Middle frontal gyrus (tissue), 1 donor: ENCODE results near the gene EN2.
"Not testable (repeated sequence)": the region's sequence is repeated elsewhere in the genome, so short reads cannot be mapped to it uniquely, and the experiment has no call there.

ENCODE experiments used
- DNase-seq: peaks from one replicate; pipeline ENCODE4 v3.0.0-alpha.2; 2015; ENCODE audit warnings: low spot score; ENCODE audit errors: extremely low spot score

The EN2 gene

DNA sequence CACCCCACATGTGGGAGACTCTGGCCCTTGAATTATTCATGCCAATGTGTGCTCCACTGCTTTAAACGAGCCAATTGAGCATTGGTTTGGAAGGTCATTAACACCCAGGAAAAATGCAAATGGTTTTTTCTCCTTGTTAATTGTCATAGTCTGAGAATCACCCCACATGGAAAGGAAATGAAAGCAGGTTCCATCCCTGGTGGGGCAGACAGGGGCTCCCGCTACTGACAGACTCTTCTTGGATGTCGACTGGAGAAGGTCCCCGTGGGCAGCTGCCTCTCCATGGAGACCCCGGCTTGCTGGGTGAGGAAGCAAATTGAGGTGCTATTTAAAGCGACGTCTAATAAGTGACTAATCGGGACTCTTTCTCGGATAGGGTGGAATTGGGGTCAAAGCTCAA is 32.0 kb upstream of the EN2 start:
- DNase-seq, result no peak

DNA sequence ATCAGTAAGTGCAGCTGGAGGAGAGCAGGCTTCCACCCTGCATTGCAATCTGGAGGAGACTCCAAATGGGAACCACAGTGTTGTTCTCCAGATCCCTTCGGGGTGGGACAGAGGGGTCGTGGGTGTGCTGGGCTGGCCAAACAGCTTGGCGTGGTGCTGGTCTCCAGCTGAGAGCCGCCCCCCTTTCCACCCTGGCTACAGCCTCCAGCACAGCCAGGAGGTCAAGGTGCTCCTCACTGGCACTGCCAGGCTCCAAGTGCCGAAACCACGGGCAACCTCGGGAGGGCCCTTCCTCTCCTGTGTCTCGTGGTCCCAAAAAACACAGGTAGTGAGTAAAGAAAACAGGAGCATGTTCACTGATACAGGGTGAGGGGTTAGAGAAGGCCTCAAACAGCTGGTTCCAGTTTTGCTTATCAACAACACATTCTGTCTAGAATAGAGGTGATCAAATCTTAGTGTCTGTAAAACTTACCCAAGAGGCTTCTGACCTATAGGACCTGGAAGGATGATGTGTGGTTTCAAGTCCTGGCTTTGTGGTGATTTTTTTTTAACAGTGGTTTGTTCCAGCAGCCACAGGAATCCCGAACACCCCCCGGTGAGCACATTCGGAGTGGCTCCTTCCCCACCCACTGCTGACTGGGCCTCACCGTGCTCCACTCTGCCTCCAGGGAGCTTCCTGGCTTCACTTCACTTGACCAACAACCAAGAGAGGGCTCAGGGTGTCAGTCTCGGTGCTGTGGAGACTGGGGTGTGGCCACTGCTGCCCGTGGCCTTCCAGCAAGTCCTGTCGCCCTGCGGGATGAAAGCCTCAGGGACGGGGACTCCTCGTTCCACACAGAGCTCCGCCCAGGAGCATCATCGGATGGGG is 31.2 kb upstream of the EN2 start:
- DNase-seq, result no peak

- DNase-seq, result no peak
Observed at GRCh38 chr7:155427411-155428038, 30.4 kb upstream of the EN2 start.

GRCh38 chr7:155428171-155428834 is 29.6 kb upstream of the EN2 start:
- DNase-seq, result no peak

DNA sequence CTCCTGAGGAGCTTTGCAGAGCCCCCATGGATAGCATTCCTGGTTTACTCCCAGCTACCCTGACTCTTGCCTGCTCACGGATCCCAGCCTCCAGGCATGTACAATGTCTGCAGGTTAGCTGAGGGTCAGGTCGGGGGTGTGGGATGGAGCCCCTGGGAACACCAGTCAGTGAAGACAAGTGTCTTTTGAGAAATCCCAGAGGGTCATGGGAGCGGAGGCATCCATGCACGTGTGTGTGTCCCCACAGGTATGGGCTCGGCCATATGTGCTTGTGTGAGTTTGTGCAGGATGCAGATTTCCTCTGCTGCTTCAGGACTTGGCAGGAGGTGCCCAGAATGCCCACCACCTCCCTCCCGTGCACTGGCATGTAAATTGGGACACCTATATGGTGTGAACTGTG is 28.3 kb upstream of the EN2 start:
- no peak for DNase-seq

GRCh38 chr7:155430606-155431005 is 27.3 kb upstream of the EN2 start:
- DNase-seq, result no peak

- DNase-seq, result no peak
Observed at GRCh38 chr7:155431231-155431630, 26.7 kb upstream of the EN2 start.

DNA sequence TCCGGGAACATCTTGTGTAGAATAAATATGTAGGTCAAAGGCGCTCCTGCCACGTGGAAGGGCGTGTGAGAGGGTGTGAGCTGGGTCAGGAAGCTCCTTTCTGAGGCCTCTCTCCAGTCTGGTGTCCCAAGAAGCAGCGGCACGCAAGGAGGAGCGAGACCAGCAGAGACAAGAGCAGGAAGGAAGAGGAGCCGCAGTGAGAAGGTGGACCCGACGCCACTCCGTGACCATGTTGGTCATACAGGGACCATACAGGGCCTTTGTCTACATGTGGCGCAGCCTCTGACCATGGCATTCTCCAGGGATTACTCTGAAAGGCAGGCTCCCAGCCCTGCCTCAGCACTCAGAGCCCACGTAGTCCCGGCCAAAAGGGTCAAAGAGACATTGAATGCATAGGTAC is 26.2 kb upstream of the EN2 start:
- no peak for DNase-seq

GRCh38 chr7:155435110-155435509 is 22.8 kb upstream of the EN2 start:
- no peak for DNase-seq

GRCh38 chr7:155437836-155438235 is 20.1 kb upstream of the EN2 start:
- no peak for DNase-seq

GRCh38 chr7:155438777-155439176 is 19.2 kb upstream of the EN2 start:
- DNase-seq, result no peak

DNA sequence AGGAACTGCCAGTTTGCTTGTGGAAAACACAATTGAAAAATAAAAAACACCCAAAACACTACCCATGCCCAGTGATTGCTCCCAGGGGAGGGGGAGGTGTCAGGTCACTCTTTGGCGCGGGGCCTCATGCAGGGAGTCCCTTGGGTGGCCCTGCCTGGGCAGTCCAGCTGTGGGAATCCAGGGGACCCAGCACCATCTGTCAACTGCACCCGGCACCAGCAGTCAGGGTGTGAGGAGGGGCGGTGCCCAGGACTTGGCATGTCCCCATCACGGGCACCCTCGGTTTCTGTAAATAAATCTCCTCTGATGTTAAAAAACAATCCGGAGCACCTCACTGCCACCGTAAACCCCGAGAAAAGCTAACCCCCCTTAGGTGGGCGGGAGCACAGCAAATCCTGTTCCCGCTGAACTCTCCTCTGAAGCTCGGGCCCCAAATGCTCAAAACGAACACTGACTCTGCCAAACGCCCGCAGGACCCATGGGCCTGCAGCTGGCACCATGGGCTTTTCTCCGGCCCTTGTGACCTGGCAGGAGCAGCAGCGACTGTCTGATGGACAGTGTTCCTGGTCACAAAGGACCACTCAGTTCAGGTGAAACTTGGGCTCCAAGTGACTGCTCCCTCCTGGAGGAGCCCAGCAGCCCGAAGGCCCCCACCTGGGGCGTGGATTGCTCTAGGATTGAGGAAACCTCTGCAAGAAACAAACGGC is 18.5 kb upstream of the EN2 start:
- no peak for DNase-seq

GRCh38 chr7:155440018-155440410 is 17.9 kb upstream of the EN2 start:
- DNase-seq, result no peak

- DNase-seq, result no peak
Observed at GRCh38 chr7:155441856-155442255, 16.1 kb upstream of the EN2 start.

GRCh38 chr7:155444746-155445145 is 13.2 kb upstream of the EN2 start:
- DNase-seq, result no peak

GRCh38 chr7:155445606-155446005 is 12.3 kb upstream of the EN2 start:
- DNase-seq, result not testable (repeated sequence)

GRCh38 chr7:155447603-155448002 is 10.3 kb upstream of the EN2 start:
- no peak for DNase-seq

DNA sequence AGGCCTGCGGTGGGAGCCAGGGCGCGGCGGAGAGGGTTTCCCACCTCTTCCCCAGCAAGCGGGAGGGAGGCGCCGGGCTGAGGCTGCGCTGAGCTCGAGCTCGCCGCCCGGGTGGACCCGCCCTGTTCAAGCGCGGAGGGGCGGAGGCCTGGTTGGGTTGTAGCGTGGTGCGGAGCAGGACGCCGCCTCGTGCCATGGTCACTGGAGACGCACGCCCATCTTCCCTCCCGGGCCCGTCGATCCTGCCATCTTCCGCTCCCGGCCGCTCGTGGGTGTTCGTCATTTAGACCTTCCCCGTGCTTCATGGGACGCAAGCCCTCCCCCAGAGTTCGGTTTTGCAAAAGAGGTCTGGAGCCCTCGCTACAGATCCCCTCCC is 9.3 kb upstream of the EN2 start:
- DNase-seq, result no peak

- DNase-seq, result no peak
Observed at GRCh38 chr7:155449008-155449868, 8.7 kb upstream of the EN2 start.

DNA sequence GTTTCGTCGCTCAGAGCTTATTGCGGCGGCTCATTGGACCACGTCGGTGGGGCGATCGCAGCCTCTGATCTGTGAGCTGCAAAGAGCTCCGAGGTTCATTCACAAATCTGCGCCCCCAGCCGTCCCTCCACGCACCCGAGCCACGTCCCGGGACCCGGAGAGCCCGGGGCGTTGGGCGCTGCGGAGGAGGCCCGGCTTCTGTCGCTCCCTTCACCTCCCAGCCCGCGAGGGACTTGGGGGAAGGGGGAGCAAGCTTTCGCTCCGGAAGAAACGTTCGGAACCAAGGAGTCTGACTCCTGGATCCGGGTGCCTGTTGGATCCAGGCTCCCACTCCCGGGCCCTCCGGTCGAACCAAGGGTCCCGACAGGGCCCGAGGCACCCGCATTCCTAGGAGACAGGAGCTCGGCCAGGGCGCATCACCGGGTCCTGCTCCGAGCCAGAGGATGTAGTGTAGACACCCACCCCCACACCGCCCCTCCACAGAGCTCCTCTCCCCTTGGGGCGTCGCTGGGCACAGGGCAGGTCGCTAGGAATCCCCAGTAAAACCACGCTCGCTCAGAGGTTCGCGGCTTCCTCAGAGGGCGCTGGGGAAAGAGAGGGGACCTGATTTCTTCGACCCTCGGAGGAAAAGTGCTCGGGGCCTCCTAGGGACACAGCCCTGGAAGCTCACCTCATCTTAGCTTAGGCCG is 7.9 kb upstream of the EN2 start:
- DNase-seq, result no peak
